ENCODE data around the gene TLE3. TPM values are rescaled to one million over a fixed set of nuclear protein-coding genes. Genes with fewer than 3 reads are reported as not detected.

Gene TLE3
- polyA plus RNA-seq, 3 donors = 12.8 to 117 (median 23.6) TPM

DNA sequence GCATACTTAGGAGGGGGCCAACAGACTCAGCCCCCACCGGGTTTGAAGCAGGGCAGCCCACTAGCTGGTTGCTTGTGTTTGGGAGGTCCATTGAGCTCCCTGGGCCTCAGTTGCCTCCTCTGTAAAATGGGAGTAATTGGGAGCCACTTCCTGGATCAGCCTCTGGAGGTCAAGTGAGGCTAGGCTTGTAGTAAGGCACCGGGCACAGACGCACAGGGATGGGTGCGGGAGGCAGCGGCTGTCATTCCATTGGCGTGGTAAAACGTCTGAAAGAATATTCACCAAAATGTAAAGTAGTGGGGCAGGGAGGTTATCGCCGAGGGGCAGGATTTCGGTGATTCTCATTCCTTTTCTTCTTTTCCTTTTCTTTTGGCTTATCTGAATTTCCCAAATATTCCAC is 64.6 kb downstream of the TLE3 start:
- Histone ChIP-seq H3K4me3 (replicated peaks in 1 of 3; ENCODE audit: low read depth in 2 of 3, low read length in 3 of 3) (no peak overlapping the region), H3K9me3 (replicated peaks in 1 of 2; ENCODE audit: control insufficient read depth in 1 of 2, insufficient read depth in 1 of 2, low read length in 2 of 2) (no peaks in the 10 kb centered on the region), H3K27me3 (ENCODE audit: control insufficient read depth in 2 of 2, insufficient read depth in 2 of 2, low read length in 2 of 2) (no peaks in the 10 kb centered on the region), H2AFZ (ENCODE audit: insufficient read depth, low read depth, low read length, poor library complexity, severe bottlenecking) (no peak overlapping the region), H3K9ac (ENCODE audit: insufficient read depth, low read length, poor library complexity, severe bottlenecking) (no peak overlapping the region), H3K27ac (ENCODE audit: low read depth in 1 of 2, low read length in 2 of 2) (no peak overlapping the region), H3K79me2 (ENCODE audit: insufficient read depth, low read length) (no peaks in the 10 kb centered on the region), H3K4me2 (replicated peaks; ENCODE audit: extremely low read depth, low read length, poor library complexity, severe bottlenecking) (no peak overlapping the region), H4K20me1 (ENCODE audit: insufficient read depth, low read length) (no peaks in the 10 kb centered on the region), H3K36me3 (replicated peaks in 1 of 2; ENCODE audit: control insufficient read depth in 1 of 2, insufficient read depth in 2 of 2, low read length in 2 of 2) (no peaks in the 10 kb centered on the region), H3K4me1 (ENCODE audit: control insufficient read depth in 1 of 2, insufficient read depth in 2 of 2, low read length in 2 of 2) (peaks cover 19 to 20% of the 10 kb centered on the region in 2 donors)
- TF ChIP-seq CTCF (IDR thresholded peaks at IDR 0.05) = no peak
- Mint-ChIP-seq H3K27me3 (ENCODE audit: low read depth in 3 of 3) (peaks cover 0 to 4% (median 0%) of the 10 kb centered on the region in 3 donors), H3K4me3 (peak overlapping the region in 1 of 2 donors; percentile 1), H3K9me3 (no peaks in the 10 kb centered on the region), H3K4me1 (peaks cover 22% of the 10 kb centered on the region), H3K27ac (no peak overlapping the region), H3K36me3 (no peaks in the 10 kb centered on the region)
- intact Hi-C loops (cut with micrococcal nuclease) = no loop called here
- WGBS (ENCODE audit: insufficient coverage) = 100% methylated on average over 1 of the region's 10 CpGs
- no peak for DNase-seq

- Histone ChIP-seq H3K36me3 (replicated peaks in 1 of 2; ENCODE audit: control insufficient read depth in 1 of 2, insufficient read depth in 2 of 2, low read length in 2 of 2) (no peaks in the 10 kb centered on the region), H3K9me3 (replicated peaks in 1 of 2; ENCODE audit: control insufficient read depth in 1 of 2, insufficient read depth in 1 of 2, low read length in 2 of 2) (no peaks in the 10 kb centered on the region), H4K20me1 (ENCODE audit: insufficient read depth, low read length) (no peaks in the 10 kb centered on the region), H3K9ac (ENCODE audit: insufficient read depth, low read length, poor library complexity, severe bottlenecking) (no peak overlapping the region), H3K4me3 (replicated peaks in 1 of 3; ENCODE audit: low read depth in 2 of 3, low read length in 3 of 3) (no peak overlapping the region), H3K27ac (ENCODE audit: low read depth in 1 of 2, low read length in 2 of 2) (no peak overlapping the region), H3K4me1 (ENCODE audit: control insufficient read depth in 1 of 2, insufficient read depth in 2 of 2, low read length in 2 of 2) (peaks cover 19 to 20% of the 10 kb centered on the region in 2 donors), H3K4me2 (replicated peaks; ENCODE audit: extremely low read depth, low read length, poor library complexity, severe bottlenecking) (no peak overlapping the region), H2AFZ (ENCODE audit: insufficient read depth, low read depth, low read length, poor library complexity, severe bottlenecking) (no peak overlapping the region), H3K27me3 (ENCODE audit: control insufficient read depth in 2 of 2, insufficient read depth in 2 of 2, low read length in 2 of 2) (no peaks in the 10 kb centered on the region), H3K79me2 (ENCODE audit: insufficient read depth, low read length) (no peaks in the 10 kb centered on the region)
- no peak overlapping the region for H3K4me3 Mint-ChIP-seq
- intact Hi-C loops (cut with micrococcal nuclease) = no loop called here
- WGBS (ENCODE audit: insufficient coverage) = 100% methylated on average over 2 of the region's 2 CpGs
- H3K9me3 Mint-ChIP-seq = no peaks in the 10 kb centered on the region
- H3K36me3 Mint-ChIP-seq = no peaks in the 10 kb centered on the region
- DNase-seq = no peak
- H3K27ac Mint-ChIP-seq = peak overlapping the region in 1 of 7 donors; percentile 68
- peaks cover 22% of the 10 kb centered on the region for H3K4me1 Mint-ChIP-seq
- TF ChIP-seq CTCF (IDR thresholded peaks at IDR 0.05) = no peak
- H3K27me3 Mint-ChIP-seq (ENCODE audit: low read depth in 3 of 3) = peaks cover 0 to 4% (median 0%) of the 10 kb centered on the region in 3 donors
These were observed 65.2 kb downstream of the TLE3 start for GRCh38 chr15:70032509-70032908.
